HG03342 (cell line): ENCODE measurements around the gene UBE2K.
"Not testable (repeated sequence)": the region's sequence is repeated elsewhere in the genome, so short reads cannot be mapped to it uniquely, and the experiment has no call there.

Experiments used
- ATAC-seq: cut with Tn5 transposase; IDR thresholded peaks from one replicate; pipeline ENCODE4 v1.9.1; 2021; ENCODE audit warnings: mild to moderate bottlenecking, moderate library complexity; ENCODE audit not compliant: unreplicated experiment

Gene UBE2K

GRCh38 chr4:39792128-39792527 lies 94.2 kb downstream of the UBE2K start:
- no peak for ATAC-seq

- ATAC-seq, result no peak
Observed at GRCh38 chr4:39792529-39792928, 94.6 kb downstream of the UBE2K start.

GRCh38 chr4:39792976-39793375 lies 95.0 kb downstream of the UBE2K start:
- ATAC-seq, result not testable (repeated sequence)

GRCh38 chr4:39802005-39802404 lies 104.1 kb downstream of the UBE2K start:
- no peak for ATAC-seq

- ATAC-seq, result no peak
Observed at GRCh38 chr4:39808231-39808749, 110.4 kb downstream of the UBE2K start.

- ATAC-seq, result no peak
Observed at GRCh38 chr4:39812500-39812899, 114.6 kb downstream of the UBE2K start.

GRCh38 chr4:39813033-39813432 lies 115.1 kb downstream of the UBE2K start:
- ATAC-seq, result not testable (repeated sequence)

GRCh38 chr4:39813761-39814160 lies 115.8 kb downstream of the UBE2K start:
- not testable (repeated sequence) for ATAC-seq

GRCh38 chr4:39814403-39815185 lies 116.7 kb downstream of the UBE2K start:
- ATAC-seq, result no peak

- ATAC-seq, result no peak
Observed at GRCh38 chr4:39818646-39819045, 120.7 kb downstream of the UBE2K start.

- no peak for ATAC-seq
Observed at GRCh38 chr4:39820186-39820585, 122.2 kb downstream of the UBE2K start.

GRCh38 chr4:39821951-39822350 lies 124.0 kb downstream of the UBE2K start:
- no peak for ATAC-seq

GRCh38 chr4:39822662-39823061 lies 124.7 kb downstream of the UBE2K start:
- ATAC-seq, result no peak

GRCh38 chr4:39823191-39823590 lies 125.3 kb downstream of the UBE2K start:
- no peak for ATAC-seq

GRCh38 chr4:39825090-39825489 lies 127.2 kb downstream of the UBE2K start:
- no peak for ATAC-seq

- ATAC-seq, result no peak
Observed at GRCh38 chr4:39825741-39826231, 127.8 kb downstream of the UBE2K start.
